NB4 (cell line): Measurements from ENCODE around the gene EZR.

Source experiments
- CTCF ChIP-seq: IDR thresholded peaks from one replicate; pipeline ENCODE4 v1.5.1; 2012; ENCODE audit warnings: low read depth, low read length
- MAX ChIP-seq: IDR thresholded peaks from 2 replicates; pipeline ENCODE4 v1.6.1; 2011; ENCODE audit warnings: low read depth, low read length
- MYC ChIP-seq: IDR thresholded peaks from 2 replicates; pipeline ENCODE4 v1.6.1; 2011; ENCODE audit warnings: low read depth, low read length
- POLR2A ChIP-seq: IDR thresholded peaks from 2 replicates; pipeline ENCODE4 v1.6.1; 2011; ENCODE audit warnings: mild to moderate bottlenecking; ENCODE audit not compliant: insufficient read length; ENCODE audit errors: extremely low read depth

- TF ChIP-seq POLR2A = no peak
- no peak for TF ChIP-seq CTCF
- TF ChIP-seq MAX = no peak
- no peak for TF ChIP-seq MYC
Measured at GRCh38 chr6:158770533-158771330, 48.4 kb downstream of the EZR start.
